Chondrocyte (in vitro differentiated cells): ENCODE results near the gene CUL1. TPM values are rescaled to one million over a fixed set of nuclear protein-coding genes. Genes with fewer than 3 reads are reported as not detected.

Source experiments
- DNase-seq: peaks from one replicate; pipeline ENCODE4 v3.0.0; 2021; ENCODE audit warnings: mixed read lengths, low spot score
- H3K27ac Mint-ChIP-seq: one replicate; pipeline ENCODE4 v1.8.0; 2021; ENCODE audit warnings: mild to moderate bottlenecking, moderate library complexity, mixed read lengths; ENCODE audit not compliant: unreplicated experiment
- H3K27me3 Mint-ChIP-seq: 2 replicates; pipeline ENCODE4 v1.8.0; 2021; ENCODE audit warnings: low read depth, mixed read lengths
- H3K36me3 Mint-ChIP-seq: 2 replicates; pipeline ENCODE4 v1.8.0; 2021; ENCODE audit warnings: low read depth, mixed read lengths
- H3K4me1 Mint-ChIP-seq: 2 replicates; pipeline ENCODE4 v1.8.0; 2021; ENCODE audit warnings: low read depth, mild to moderate bottlenecking, mixed read lengths
- H3K4me3 Mint-ChIP-seq: one replicate; pipeline ENCODE4 v1.8.0; 2021; ENCODE audit warnings: mild to moderate bottlenecking, moderate library complexity, mixed read lengths; ENCODE audit not compliant: unreplicated experiment
- H3K9me3 Mint-ChIP-seq: 2 replicates; pipeline ENCODE4 v1.8.0; 2021; ENCODE audit warnings: low read depth, mixed read lengths
- CTCF ChIP-seq: fragments of 200-600 bp; sonication (generic); IDR thresholded peaks from 2 replicates; pipeline ENCODE4 v1.5.0; 2021; ENCODE audit warnings: antibody characterized with exemption, mild to moderate bottlenecking, moderate library complexity
- total RNA-seq: library from RNA; stranded (reverse); gene quantifications from 3 replicates; pipeline ENCODE4 v1.2.1, GENCODE V29; 2021

CUL1 gene
- total RNA-seq, 1 donor from 2014 or later: 41.1 TPM

- TF ChIP-seq CTCF: no peak
- no peak for DNase-seq
- H3K4me1 Mint-ChIP-seq: peaks cover 8% of the 10 kb centered on the region
- H3K27ac Mint-ChIP-seq: no peak overlapping the region
- H3K4me3 Mint-ChIP-seq: no peak overlapping the region
- no peaks in the 10 kb centered on the region for H3K9me3 Mint-ChIP-seq
- H3K36me3 Mint-ChIP-seq: no peaks in the 10 kb centered on the region
- H3K27me3 Mint-ChIP-seq: no peaks in the 10 kb centered on the region
These were observed 27.9 kb upstream of the CUL1 start for GRCh38 chr7:148670807-148671206.

GRCh38 chr7:148672041-148672440 lies 26.7 kb upstream of the CUL1 start:
- Mint-ChIP-seq H3K9me3 (no peaks in the 10 kb centered on the region), H3K36me3 (no peaks in the 10 kb centered on the region), H3K27ac (no peak overlapping the region), H3K27me3 (no peaks in the 10 kb centered on the region), H3K4me1 (peaks cover 5% of the 10 kb centered on the region), H3K4me3 (no peak overlapping the region)
- DNase-seq: no peak
- no peak for TF ChIP-seq CTCF

GRCh38 chr7:148674689-148675088 lies 24.0 kb upstream of the CUL1 start:
- no peaks in the 10 kb centered on the region for H3K36me3 Mint-ChIP-seq
- peaks cover 5% of the 10 kb centered on the region for H3K4me1 Mint-ChIP-seq
- H3K27ac Mint-ChIP-seq: no peak overlapping the region
- H3K4me3 Mint-ChIP-seq: no peak overlapping the region
- no peak for DNase-seq
- H3K27me3 Mint-ChIP-seq: peaks cover 8% of the 10 kb centered on the region
- no peak for TF ChIP-seq CTCF
- peaks cover 3% of the 10 kb centered on the region for H3K9me3 Mint-ChIP-seq

GRCh38 chr7:148676291-148676690 lies 22.4 kb upstream of the CUL1 start:
- H3K36me3 Mint-ChIP-seq: no peaks in the 10 kb centered on the region
- no peak overlapping the region for H3K27ac Mint-ChIP-seq
- peaks cover 14% of the 10 kb centered on the region for H3K27me3 Mint-ChIP-seq
- no peak overlapping the region for H3K4me3 Mint-ChIP-seq
- peaks cover 3% of the 10 kb centered on the region for H3K9me3 Mint-ChIP-seq
- no peak for TF ChIP-seq CTCF
- no peak for DNase-seq
- no peaks in the 10 kb centered on the region for H3K4me1 Mint-ChIP-seq

- Mint-ChIP-seq H3K4me1 (no peaks in the 10 kb centered on the region), H3K4me3 (no peak overlapping the region), H3K36me3 (peaks cover 4% of the 10 kb centered on the region), H3K27ac (no peak overlapping the region), H3K9me3 (peaks cover 11% of the 10 kb centered on the region), H3K27me3 (peaks cover 18% of the 10 kb centered on the region)
- DNase-seq: no peak
- TF ChIP-seq CTCF: no peak
These were observed 16.9 kb upstream of the CUL1 start for GRCh38 chr7:148681821-148682220.
